Stomach (tissue), 9 donors: ENCODE results near the gene RTCA. TPM values are rescaled to one million over a fixed set of nuclear protein-coding genes. Genes with fewer than 3 reads are reported as not detected.
"Not testable (repeated sequence)": the region's sequence is repeated elsewhere in the genome, so short reads cannot be mapped to it uniquely, and the experiment has no call there.

Experiments used
- DNase-seq, 2 donors: peaks; one replicate each; pipeline versions ENCODE4 v3.0.0 to v3.0.0-alpha.2; 2013 to 2019
- H3K27ac ChIP-seq, 5 donors: fragments of 200-600 bp in 4 of 5; sonication (generic) in 4 of 5; one replicate each; pipeline ENCODE4 v1.5.1; 2013 to 2019; ENCODE audit warnings: mild to moderate bottlenecking in 1 of 5, moderate library complexity in 1 of 5
- H3K27me3 ChIP-seq, 3 donors: fragments of 200-600 bp; sonication (generic); one replicate each; pipeline ENCODE4 v1.5.1; 2017 to 2019; ENCODE audit warnings: mixed run types in 1 of 3
- H3K36me3 ChIP-seq, 4 donors: fragments of 200-600 bp; sonication (generic); 1 replicate in 3 of 4; 2 replicates in 1 of 4; pipeline ENCODE4 v1.5.1; 2016 to 2019
- H3K4me1 ChIP-seq, 4 donors: fragments of 200-600 bp; sonication (generic); one replicate each; pipeline ENCODE4 v1.5.1; 2016 to 2019
- H3K4me3 ChIP-seq, 4 donors: fragments of 200-600 bp; sonication (generic) in 3 of 4; one replicate each; pipeline ENCODE4 v1.5.1; 2016 to 2019; ENCODE audit warnings: mild to moderate bottlenecking in 1 of 4
- H3K9me3 ChIP-seq, 4 donors: fragments of 200-600 bp; sonication (generic); one replicate each; pipeline ENCODE4 v1.5.1; 2016 to 2019
- CTCF ChIP-seq, 7 experiments: fragments of 450-650 bp in 4 of 7; fragments of 200-600 bp in 3 of 7; sonication (generic) in 3 of 7; IDR thresholded peaks; one replicate each; pipeline ENCODE4 v1.5.1; 2016 to 2019; ENCODE audit warnings: antibody characterized with exemption in 7 of 7, control low read depth in 2 of 7, mild to moderate bottlenecking in 1 of 7
- EP300 ChIP-seq: sonication (generic); formaldehyde crosslinking; IDR thresholded peaks from one replicate; pipeline ENCODE4 v1.6.1; 2017; ENCODE audit warnings: antibody characterized with exemption
- POLR2A ChIP-seq, 4 donors: fragments of 450-650 bp; IDR thresholded peaks; one replicate each; pipeline ENCODE4 v1.6.1; 2016; ENCODE audit warnings: antibody characterized with exemption in 4 of 4, control low read depth in 2 of 4, mild to moderate bottlenecking in 1 of 4, moderate library complexity in 1 of 4
- POLR2AphosphoS5 ChIP-seq, 3 donors: sonication (generic); formaldehyde crosslinking; IDR thresholded peaks; one replicate each; pipeline ENCODE4 v1.6.1; 2016; ENCODE audit warnings: antibody characterized with exemption in 3 of 3
- WGBS, 5 donors: extraction: QIAGEN DNeasy Blood & Tissue Kit in 3 of 5; methylation state at CpG; one replicate each; pipeline versions ENCODE4 v1.1.5 to v1.1.7; 2013 to 2018; 5-methylcytosine and 5-hydroxymethylcytosine counted together
- intact Hi-C: fragments of 100-400 bp; cut with DNase I; formaldehyde crosslinking; loops from one replicate; pipeline ENCODE4 v1.15.1; 2023; ENCODE audit warnings: low total_unique reads
- polyA plus RNA-seq, 3 donors: library from polyadenylated mRNA; stranded (reverse); fragments of 200-250 nt; gene quantifications; one replicate each; pipeline ENCODE4 v1.2.3, GENCODE V29; 2013
- total RNA-seq, 5 donors: library from RNA; depleted of rRNA; stranded (reverse); fragments of >200 nt; gene quantifications; one replicate each; pipeline versions ENCODE4 v1.1.0 to v1.2.3, GENCODE V29; 2014 to 2016
- donor health status: healthy with polysubstance abuse.
- donor health status: Bipolar disorder and iron deficiency.
- donor health status: healthy.

Gene RTCA
- total and polyA plus RNA-seq, 8 donors = 16.5 to 51.9 (median 22.3) TPM

- intact Hi-C loops = no loop called here
- Histone ChIP-seq H3K9me3 (no peaks in the 10 kb centered on the region), H3K4me3 (no peak overlapping the region), H3K36me3 (no peaks in the 10 kb centered on the region), H3K4me1 (peaks cover 0 to 10% (median 3%) of the 10 kb centered on the region in 4 donors), H3K27me3 (no peaks in the 10 kb centered on the region), H3K27ac (no peak overlapping the region)
- TF ChIP-seq CTCF (IDR thresholded peaks at IDR 0.05) (no peak), EP300 (no peak), POLR2A (IDR thresholded peaks at IDR 0.05) (no peak), POLR2AphosphoS5 (IDR thresholded peaks at IDR 0.05) (no peak)
- DNase-seq = no peak
Observed at GRCh38 chr1:100261686-100262085, 4.3 kb upstream of the RTCA start.

GRCh38 chr1:100264081-100264480, 1.9 kb upstream of the RTCA start:
- intact Hi-C loops, H3K27me3 ChIP-seq: not testable (repeated sequence)

GRCh38 chr1:100265562-100265930, 470 bp upstream of the RTCA start:
- TF ChIP-seq EP300 (no peak), POLR2AphosphoS5 (IDR thresholded peaks at IDR 0.05) (no peak), CTCF (IDR thresholded peaks at IDR 0.05) (no peak), POLR2A (IDR thresholded peaks at IDR 0.05) (no peak)
- peaks cover 3 to 31% (median 29%) of the 10 kb centered on the region in 4 donors for H3K36me3 ChIP-seq
- WGBS, 5 donors = 0 to 2% (median 1%) methylated on average over 12 of the region's 12 CpGs
- peak in 1 of 2 donors; percentile 70 for DNase-seq
- H3K27ac ChIP-seq = peak overlapping the region; percentile 88 to 95 (median 89)
- H3K4me1 ChIP-seq = peaks cover 6 to 47% (median 32%) of the 10 kb centered on the region in 4 donors
- no peaks in the 10 kb centered on the region for H3K27me3 ChIP-seq
- H3K9me3 ChIP-seq = no peaks in the 10 kb centered on the region
- peak overlapping the region; percentile 80 to 97 (median 92) for H3K4me3 ChIP-seq
- intact Hi-C loops = no loop called here

More at GRCh38 chr1:100264081-100264480, 1.9 kb upstream of the RTCA start:
- H3K27ac ChIP-seq, H3K4me3 ChIP-seq, H3K9me3 ChIP-seq, DNase-seq: not testable (repeated sequence)
- Histone ChIP-seq H3K4me1 (peaks cover 6 to 34% (median 25%) of the 10 kb centered on the region in 4 donors), H3K36me3 (peaks cover 0 to 16% (median 15%) of the 10 kb centered on the region in 4 donors)
- 88 to 99% (median 92%) methylated on average over 5 of the region's 5 CpGs for WGBS, 5 donors

GRCh38 chr1:100266741-100267140, 725 bp downstream of the RTCA start:
- Histone ChIP-seq H3K4me3 (peak overlapping the region; percentile 80 to 97 (median 92)), H3K27me3 (no peaks in the 10 kb centered on the region), H3K4me1 (peaks cover 6 to 59% (median 36%) of the 10 kb centered on the region in 4 donors), H3K36me3 (peaks cover 12 to 43% (median 41%) of the 10 kb centered on the region in 4 donors), H3K27ac (peak overlapping the region; percentile 88 to 95 (median 89)), H3K9me3 (no peaks in the 10 kb centered on the region)
- TF ChIP-seq POLR2A (IDR thresholded peaks at IDR 0.05) = no peak
- no peak for TF ChIP-seq POLR2AphosphoS5 (IDR thresholded peaks at IDR 0.05)
- TF ChIP-seq CTCF (IDR thresholded peaks at IDR 0.05) = no peak
- TF ChIP-seq EP300 = no peak
- intact Hi-C loops = no loop called here
- DNase-seq = no peak
- 0 to 1% (median 0%) methylated on average over 5 to 8 of the region's 8 CpGs for WGBS, 5 donors

- intact Hi-C loops = no loop called here
- H3K4me1 ChIP-seq = peaks cover 9 to 64% (median 40%) of the 10 kb centered on the region in 4 donors
- no peaks in the 10 kb centered on the region for H3K9me3 ChIP-seq
- TF ChIP-seq CTCF (IDR thresholded peaks at IDR 0.05) (no peak), POLR2A (IDR thresholded peaks at IDR 0.05) (no peak), POLR2AphosphoS5 (IDR thresholded peaks at IDR 0.05) (no peak), EP300 (no peak)
- peaks cover 17 to 48% (median 46%) of the 10 kb centered on the region in 4 donors for H3K36me3 ChIP-seq
- peak overlapping the region; percentile 80 to 97 (median 92) for H3K4me3 ChIP-seq
- no peak for DNase-seq
- 68 to 94% (median 77%) methylated on average over 1 of the region's 1 CpG for WGBS, 5 donors
- no peaks in the 10 kb centered on the region for H3K27me3 ChIP-seq
- peak overlapping the region in 1 of 5 donors; percentile 94 for H3K27ac ChIP-seq
Observed at GRCh38 chr1:100267284-100267683, 1.3 kb downstream of the RTCA start.
